Sigmoid colon (tissue), 7 donors: Measurements from ENCODE around the gene RBM3. TPM values are rescaled to one million over a fixed set of nuclear protein-coding genes. Genes with fewer than 3 reads are reported as not detected.

ENCODE experiments used
- DNase-seq: peaks from one replicate; pipeline ENCODE4 v3.0.0-alpha.2; 2019
- H3K27ac ChIP-seq, 4 donors: fragments of 200-600 bp; sonication (generic); one replicate each; pipeline ENCODE4 v1.5.1; 2016 to 2019; ENCODE audit warnings: mild to moderate bottlenecking in 1 of 4
- H3K27me3 ChIP-seq, 3 donors: fragments of 200-600 bp; sonication (generic); one replicate each; pipeline ENCODE4 v1.5.1; 2019; ENCODE audit warnings: mild to moderate bottlenecking in 1 of 3
- H3K36me3 ChIP-seq, 4 donors: fragments of 200-600 bp; sonication (generic); one replicate each; pipeline ENCODE4 v1.5.1; 2016 to 2019
- H3K4me1 ChIP-seq, 4 donors: fragments of 200-600 bp; sonication (generic); one replicate each; pipeline ENCODE4 v1.5.1; 2017 to 2019
- H3K4me3 ChIP-seq, 4 donors: fragments of 200-600 bp; sonication (generic); one replicate each; pipeline ENCODE4 v1.5.1; 2017 to 2019; ENCODE audit warnings: mild to moderate bottlenecking in 2 of 4, moderate library complexity in 1 of 4
- H3K9me3 ChIP-seq, 4 donors: fragments of 200-600 bp in 3 of 4; sonication (generic) in 3 of 4; one replicate each; pipeline versions ENCODE4 v1.5.1 to v1.6.1; 2013 to 2019
- CTCF ChIP-seq, 4 experiments: fragments of 450-650 bp in 3 of 4; fragments of 200-600 bp in 1 of 4; IDR thresholded peaks; one replicate each; pipeline ENCODE4 v1.5.1; 2016 to 2019; ENCODE audit warnings: antibody characterized with exemption in 4 of 4, mild to moderate bottlenecking in 3 of 4, moderate library complexity in 2 of 4
- EP300 ChIP-seq, 4 donors: sonication (generic); formaldehyde crosslinking; IDR thresholded peaks; one replicate each; pipeline ENCODE4 v1.6.1; 2017; ENCODE audit warnings: antibody characterized with exemption in 4 of 4
- POLR2A ChIP-seq, 2 donors: fragments of 450-650 bp; IDR thresholded peaks; one replicate each; pipeline ENCODE4 v1.6.1; 2016; ENCODE audit warnings: antibody characterized with exemption in 2 of 2, mild to moderate bottlenecking in 2 of 2, moderate library complexity in 2 of 2
- POLR2AphosphoS5 ChIP-seq, 4 donors: sonication (generic); formaldehyde crosslinking; IDR thresholded peaks; one replicate each; pipeline ENCODE4 v1.6.1; 2017; ENCODE audit warnings: antibody characterized with exemption in 4 of 4
- whole genome bisulfite sequencing, 2 donors: extraction: QIAGEN DNeasy Blood & Tissue Kit; methylation state at CpG; one replicate each; pipeline ENCODE4 v1.1.7; 2013; 5-methylcytosine and 5-hydroxymethylcytosine counted together
- intact Hi-C: fragments of 100-400 bp; cut with DNase I; formaldehyde crosslinking; loops from one replicate; pipeline ENCODE4 v1.15.1; 2023
- polyA plus RNA-seq, 3 donors: library from polyadenylated mRNA; stranded (reverse); fragments of 200-250 nt; gene quantifications; one replicate each; pipeline ENCODE4 v1.2.3, GENCODE V29; 2013
- total RNA-seq, 4 donors: library from RNA; depleted of rRNA; stranded (reverse); fragments of >200 nt; gene quantifications; one replicate each; pipeline ENCODE4 v1.1.0, GENCODE V29; 2016
- donor health status: healthy with polysubstance abuse.
- donor health status: Bipolar disorder and iron deficiency.
- donor health status: healthy.

The RBM3 gene
- total and polyA plus RNA-seq, 7 donors = 83.9 to 217 (median 153) TPM

DNA sequence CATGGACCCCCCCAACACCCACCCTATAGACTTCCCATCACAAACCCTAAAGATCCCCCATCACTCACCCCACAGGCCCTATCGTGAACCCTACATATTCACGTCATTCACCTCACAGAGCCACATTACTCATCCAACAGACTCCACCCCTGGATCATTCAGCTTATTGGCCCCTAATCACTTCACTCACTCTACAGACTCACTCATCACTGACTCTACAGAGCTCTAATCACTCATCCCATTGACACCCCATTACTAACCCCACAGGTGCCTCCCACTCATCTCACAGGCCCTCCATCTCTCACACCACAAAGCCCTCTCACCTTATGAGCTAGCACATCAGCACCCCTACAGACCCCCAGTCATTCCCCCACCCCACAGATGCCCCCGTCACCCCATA, 41.1 kb upstream of the RBM3 start:
- Histone ChIP-seq H3K27me3 (no peaks in the 10 kb centered on the region), H3K4me1 (no peaks in the 10 kb centered on the region), H3K4me3 (no peak overlapping the region), H3K36me3 (peaks cover 0 to under 1% (median 0%) of the 10 kb centered on the region in 4 donors), H3K27ac (no peak overlapping the region), H3K9me3 (no peaks in the 10 kb centered on the region)
- no peak for TF ChIP-seq POLR2A (IDR thresholded peaks at IDR 0.05)
- no peak for TF ChIP-seq CTCF (IDR thresholded peaks at IDR 0.05)
- TF ChIP-seq POLR2AphosphoS5 (IDR thresholded peaks at IDR 0.05) = no peak
- no peak for TF ChIP-seq EP300 (IDR thresholded peaks at IDR 0.05)
- DNase-seq = peak; percentile 10
- 97 to 98% methylated on average over 3 of the region's 3 CpGs for WGBS, 2 donors
- intact Hi-C loops = no loop called here

GRCh38 chrX:48538641-48539344, 35.5 kb upstream of the RBM3 start:
- Histone ChIP-seq H3K27ac (peak overlapping the region; percentile 88 to 91 (median 90)), H3K4me3 (peak overlapping the region in 3 of 4 donors; percentile 64 to 70 (median 67)), H3K27me3 (no peaks in the 10 kb centered on the region), H3K4me1 (peaks cover 0 to 11% (median 3%) of the 10 kb centered on the region in 4 donors), H3K9me3 (no peaks in the 10 kb centered on the region), H3K36me3 (peaks cover 0 to 5% (median 0%) of the 10 kb centered on the region in 4 donors)
- no peak for TF ChIP-seq POLR2AphosphoS5 (IDR thresholded peaks at IDR 0.05)
- no peak for TF ChIP-seq CTCF (IDR thresholded peaks at IDR 0.05)
- no peak for TF ChIP-seq EP300 (IDR thresholded peaks at IDR 0.05)
- TF ChIP-seq POLR2A (IDR thresholded peaks at IDR 0.05) = no peak
- WGBS, 2 donors = 68 to 79% methylated on average over 23 of the region's 23 CpGs
- DNase-seq = peak; percentile 53
- intact Hi-C loops = no loop called here

DNA sequence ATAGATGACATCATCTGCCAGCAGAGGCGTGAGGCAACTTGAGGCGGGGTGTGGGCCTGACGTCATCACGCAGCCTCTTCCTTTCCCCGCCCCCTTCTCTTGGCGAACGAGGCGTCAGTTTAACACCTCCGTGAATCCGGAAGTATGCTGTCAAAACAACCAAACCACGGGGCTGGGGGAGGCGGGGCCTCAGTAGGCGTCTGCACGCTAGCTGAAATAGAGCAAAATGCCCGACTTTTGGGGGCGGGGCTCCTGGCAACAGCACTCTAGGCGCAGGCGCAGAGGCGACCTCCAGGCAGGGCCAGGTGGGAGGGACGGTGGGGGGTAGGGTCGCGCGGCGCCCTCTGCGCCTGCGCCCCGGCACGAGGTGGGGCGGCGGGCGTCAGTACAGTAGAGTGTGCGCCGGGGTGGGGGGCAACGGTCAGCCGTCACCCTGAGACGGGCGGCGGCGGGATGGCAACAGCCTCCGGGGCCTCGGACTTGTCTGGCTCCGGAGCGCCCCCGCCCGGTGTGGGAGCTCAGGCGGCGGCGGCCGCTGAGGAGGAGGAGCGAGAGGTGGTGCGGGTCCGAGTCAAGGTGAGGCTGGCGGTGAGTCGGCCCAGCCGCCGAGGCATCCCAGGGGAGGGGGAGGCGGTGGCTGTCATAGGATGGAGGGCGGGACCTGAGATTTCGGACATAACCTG, 34.8 kb upstream of the RBM3 start, which contains the start of gene TBC1D25:
TBC1D25 (plus strand) TSS at position 370 of the 683 bp plus-strand sequence; CDS start at position 454, 84 bp downstream.
- Histone ChIP-seq H3K27ac (peak within 1 kb of the TSS; percentile 88 to 91 (median 90)), H3K4me1 (peaks cover 0 to 11% (median 3%) of the 10 kb centered on the region in 4 donors), H3K9me3 (no peaks in the 10 kb centered on the region), H3K36me3 (peaks cover 0 to 5% (median 0%) of the 10 kb centered on the region in 4 donors), H3K4me3 (peak within 1 kb of the TSS; percentile 60 to 70 (median 66)), H3K27me3 (no peaks in the 10 kb centered on the region)
- peak; percentile 99 for DNase-seq
- TF ChIP-seq CTCF (IDR thresholded peaks at IDR 0.05) (peak in 1 of 4 experiments; percentile 7), EP300 (IDR thresholded peaks at IDR 0.05) (peak in 1 of 4 donors; percentile 33), POLR2AphosphoS5 (IDR thresholded peaks at IDR 0.05) (peak; percentile 41 to 76 (median 58)), POLR2A (IDR thresholded peaks at IDR 0.05) (peak in 1 of 2 donors; percentile 26)
- 0% methylated on average over 59 of the region's 59 CpGs for WGBS, 2 donors
- intact Hi-C loops = no loop called here

- DNase-seq = no peak
These were observed 34.3 kb upstream of the RBM3 start for GRCh38 chrX:48540028-48540375.

More at GRCh38 chrX:48540028-48540375, 34.3 kb upstream of the RBM3 start:
- intact Hi-C loops = no loop called here
- no peaks in the 10 kb centered on the region for H3K9me3 ChIP-seq
- H3K4me1 ChIP-seq = peaks cover 0 to 11% (median 3%) of the 10 kb centered on the region in 4 donors
- 4% methylated on average over 12 of the region's 12 CpGs for WGBS, 2 donors
- H3K27ac ChIP-seq = peak overlapping the region; percentile 88 to 91 (median 90)
- TF ChIP-seq CTCF (IDR thresholded peaks at IDR 0.05) (no peak), POLR2AphosphoS5 (IDR thresholded peaks at IDR 0.05) (no peak), EP300 (IDR thresholded peaks at IDR 0.05) (no peak), POLR2A (IDR thresholded peaks at IDR 0.05) (no peak)
- H3K36me3 ChIP-seq = peaks cover 0 to 10% (median 2%) of the 10 kb centered on the region in 4 donors
- peaks cover 0 to 3% (median 0%) of the 10 kb centered on the region in 3 donors for H3K27me3 ChIP-seq
- peak overlapping the region; percentile 60 to 70 (median 66) for H3K4me3 ChIP-seq
